ENCODE data around the gene LCE3B.
"Not testable (repeated sequence)": the region's sequence is repeated elsewhere in the genome, so short reads cannot be mapped to it uniquely, and the experiment has no call there.

LCE3B gene, protein sequence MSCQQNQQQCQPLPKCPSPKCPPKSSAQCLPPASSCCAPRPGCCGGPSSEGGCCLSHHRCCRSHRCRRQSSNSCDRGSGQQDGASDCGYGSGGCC

GRCh38 chr1:152613511-152613910 is at the start of gene LCE3B:
LCE3B (plus strand) TSS chr1:152613811; CDS start chr1:152613811, 0 bp downstream.
- no peak for DNase-seq (ENCODE audit: low spot score)

DNA sequence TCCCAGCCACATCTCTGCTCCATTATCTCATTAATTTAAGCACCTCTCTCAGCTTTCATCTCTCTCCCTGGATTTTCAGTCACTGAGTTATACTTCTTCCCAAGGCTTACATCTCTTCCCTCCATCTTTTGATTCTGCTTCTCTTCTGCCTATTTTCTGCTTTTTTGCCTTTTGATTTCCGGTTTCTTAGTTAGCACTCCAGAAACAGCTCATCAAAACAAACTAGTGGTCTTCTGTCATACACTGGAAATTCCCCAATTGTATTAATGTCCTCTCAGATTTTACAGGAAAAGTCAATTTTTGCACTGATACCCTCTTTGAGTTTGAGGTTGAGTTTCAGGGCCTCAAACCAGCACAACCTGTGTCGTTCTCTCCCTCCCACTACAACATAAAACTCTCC is 48.5 kb upstream of the LCE3B start:
- DNase-seq (ENCODE audit: low spot score) = no peak

DNA sequence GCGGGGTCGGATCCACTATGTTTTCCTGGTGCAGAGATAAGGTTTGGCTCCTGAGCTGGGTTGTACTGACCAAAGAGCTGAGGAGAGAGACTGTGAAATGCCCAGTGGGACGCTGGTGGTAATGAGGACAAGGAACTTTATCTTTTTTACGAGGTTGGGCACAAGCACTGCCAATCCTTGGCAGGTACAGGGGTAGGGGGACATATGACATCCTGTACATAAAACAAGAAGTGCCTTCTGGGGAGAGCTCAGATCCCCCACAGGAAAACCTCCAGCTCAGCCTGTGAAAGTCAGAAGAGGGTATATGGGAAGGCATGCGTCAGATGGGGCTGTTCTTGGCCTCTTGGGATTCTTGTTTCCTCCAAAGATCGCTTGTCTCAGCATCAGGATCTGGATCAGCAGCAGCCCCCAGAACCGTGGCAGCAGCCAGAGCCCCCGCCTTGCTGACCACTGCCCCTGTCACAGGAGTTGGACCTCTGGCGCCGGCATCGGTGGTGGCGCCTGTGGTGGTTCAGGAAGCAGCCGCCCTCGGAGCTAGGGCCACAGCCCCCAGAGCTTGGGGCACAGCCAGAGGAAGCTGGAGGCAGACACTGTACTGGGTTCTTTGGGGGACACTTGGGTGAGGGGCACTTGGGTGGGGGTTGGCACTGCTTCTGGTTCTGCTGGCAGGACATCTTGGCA is 47.9 kb upstream of the LCE3B start:
- no peak for DNase-seq (ENCODE audit: low spot score)

GRCh38 chr1:152566681-152567080 is 46.9 kb upstream of the LCE3B start, which contains the start of gene LCE3E:
LCE3E (minus strand) TSS chr1:152566780; CDS start chr1:152566208, 572 bp downstream.
- no peak for DNase-seq (ENCODE audit: low spot score)

DNA sequence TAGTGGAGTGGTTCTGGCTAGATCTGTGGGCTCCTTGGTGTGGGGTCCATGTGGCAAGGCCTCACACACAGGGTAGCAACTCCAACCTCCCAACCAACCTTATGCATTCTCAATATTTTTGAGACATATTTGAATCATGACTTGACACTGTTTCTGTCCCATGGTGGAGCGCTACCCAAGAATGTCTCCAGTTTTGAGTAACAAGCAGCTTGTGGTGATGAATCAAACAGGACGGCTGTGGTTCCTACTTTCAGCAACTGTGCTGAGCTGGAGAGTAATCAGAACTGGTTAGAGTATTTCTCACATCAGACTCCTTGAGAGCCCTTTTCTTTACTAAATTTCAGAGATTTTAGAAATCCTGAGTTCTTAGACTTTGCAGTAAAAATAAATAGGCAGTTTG is 36.4 kb upstream of the LCE3B start:
- no peak for DNase-seq (ENCODE audit: low spot score)

GRCh38 chr1:152579526-152579925 is 34.1 kb upstream of the LCE3B start:
- DNase-seq (ENCODE audit: low spot score) = not testable (repeated sequence)

DNA sequence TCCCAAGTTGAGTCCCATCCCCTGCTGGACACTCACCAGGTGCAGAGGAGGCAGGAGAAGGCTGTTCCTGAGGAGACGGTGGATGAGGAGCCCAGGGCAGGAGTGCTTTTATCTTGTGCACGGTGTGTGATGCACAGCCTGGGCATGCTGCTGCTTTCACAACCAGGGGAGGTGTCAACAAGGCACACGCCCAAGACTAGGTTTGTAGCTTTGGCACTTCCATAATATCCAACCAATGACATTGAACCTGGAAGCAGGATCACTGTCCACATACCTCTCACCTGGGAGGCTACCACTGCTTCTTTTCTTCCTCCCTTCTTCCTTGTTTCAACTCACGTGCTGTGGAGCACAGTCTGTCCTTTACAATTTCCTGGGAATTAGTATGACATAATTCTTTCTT is 33.2 kb upstream of the LCE3B start, which contains the start of gene LCE3D:
Gene LCE3D, minus strand, starts transcription at position 84 of the 400 bp plus-strand sequence. CDS start 580 bp downstream, outside the sequence.
- no peak for DNase-seq (ENCODE audit: low spot score)

- DNase-seq (ENCODE audit: low spot score) = no peak
Observed at GRCh38 chr1:152582647-152583046, 31.0 kb upstream of the LCE3B start.

GRCh38 chr1:152585586-152585985 is 28.0 kb upstream of the LCE3B start:
- DNase-seq (ENCODE audit: low spot score) = no peak

DNA sequence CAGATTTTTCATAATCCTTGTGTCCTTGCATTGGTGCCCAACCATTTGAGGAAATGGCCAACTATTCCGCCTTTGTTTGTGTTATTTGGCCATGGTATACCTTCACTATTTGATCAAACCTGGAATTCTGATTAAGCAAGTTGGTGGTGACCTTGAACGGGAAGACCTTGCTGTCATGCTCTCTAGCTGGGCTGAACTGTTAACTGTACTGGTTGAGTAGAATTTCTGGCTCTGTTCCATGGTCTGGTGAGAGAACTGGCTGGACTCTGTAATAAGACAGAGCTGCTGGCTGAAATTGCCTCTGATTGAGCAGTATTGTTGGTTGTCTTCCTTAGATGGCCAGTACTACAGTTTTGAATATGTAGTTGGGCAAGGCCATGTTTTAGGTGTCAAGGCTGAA is 16.6 kb upstream of the LCE3B start:
- DNase-seq (ENCODE audit: low spot score) = no peak

- DNase-seq (ENCODE audit: low spot score) = no peak
Observed at GRCh38 chr1:152599934-152600333, 13.7 kb upstream of the LCE3B start, which contains the start of gene LCE3C. LCE3C (plus strand) TSS chr1:152600234; CDS start chr1:152600732, 498 bp downstream.

DNA sequence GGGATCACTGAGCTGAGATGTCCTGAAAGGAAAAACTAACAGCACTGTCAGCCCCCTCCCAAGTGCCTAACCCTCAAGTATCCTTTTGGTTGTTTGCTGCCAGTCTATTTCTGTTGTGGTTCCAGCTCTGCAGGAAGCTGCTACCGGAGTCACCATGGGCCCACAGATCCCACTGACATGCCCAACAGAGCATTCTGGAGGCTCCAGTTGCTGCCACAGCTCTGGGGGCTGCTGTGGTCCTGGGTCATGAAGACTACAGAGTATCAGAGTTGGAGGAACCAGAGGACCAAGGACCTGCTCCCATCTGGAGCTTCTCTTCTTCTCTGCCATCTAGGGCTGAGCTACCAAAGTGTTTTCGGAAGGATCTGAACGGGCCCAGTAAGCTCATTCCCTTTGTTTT is 8.4 kb downstream of the LCE3B start:
- no peak for DNase-seq (ENCODE audit: low spot score)

- no peak for DNase-seq (ENCODE audit: low spot score)
Observed at GRCh38 chr1:152622803-152623202, 9.2 kb downstream of the LCE3B start, which contains the start of gene LCE3A. LCE3A (minus strand) TSS chr1:152623103; CDS start chr1:152623103, 0 bp downstream.

DNA sequence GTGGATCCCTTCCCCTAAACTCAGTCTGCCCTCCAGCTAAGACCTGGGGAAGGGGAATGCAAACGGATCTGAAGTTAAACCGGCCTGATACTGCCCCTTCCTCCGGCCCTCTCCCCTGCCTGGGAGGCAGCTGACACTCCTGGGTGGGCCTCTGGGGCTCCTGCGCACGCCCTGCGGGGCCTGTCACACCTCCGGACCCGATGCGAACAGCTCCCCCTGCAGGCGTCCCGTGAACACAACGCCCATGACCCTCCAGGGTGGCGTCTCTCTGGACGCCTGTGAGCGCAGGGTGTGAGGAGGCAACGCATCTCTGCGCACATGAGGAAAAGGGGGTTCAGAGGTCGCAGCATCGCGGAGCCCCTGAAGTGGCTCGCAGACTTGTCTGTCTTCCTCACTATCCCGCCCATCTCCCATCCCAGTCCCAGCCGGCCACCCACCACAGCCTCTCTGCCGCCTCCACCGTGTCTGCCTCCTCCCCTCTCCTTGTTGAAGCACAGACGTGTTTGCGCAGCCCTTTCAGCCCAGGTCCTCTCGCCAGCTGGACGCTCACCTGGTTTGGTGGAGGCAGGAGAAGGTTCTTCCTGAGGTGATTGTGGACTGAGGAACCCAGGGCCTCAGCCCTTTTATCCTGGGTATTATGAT is 9.7 kb downstream of the LCE3B start:
- no peak for DNase-seq (ENCODE audit: low spot score)

- no peak for DNase-seq (ENCODE audit: low spot score)
Observed at GRCh38 chr1:152626744-152627143, 13.1 kb downstream of the LCE3B start.

DNA sequence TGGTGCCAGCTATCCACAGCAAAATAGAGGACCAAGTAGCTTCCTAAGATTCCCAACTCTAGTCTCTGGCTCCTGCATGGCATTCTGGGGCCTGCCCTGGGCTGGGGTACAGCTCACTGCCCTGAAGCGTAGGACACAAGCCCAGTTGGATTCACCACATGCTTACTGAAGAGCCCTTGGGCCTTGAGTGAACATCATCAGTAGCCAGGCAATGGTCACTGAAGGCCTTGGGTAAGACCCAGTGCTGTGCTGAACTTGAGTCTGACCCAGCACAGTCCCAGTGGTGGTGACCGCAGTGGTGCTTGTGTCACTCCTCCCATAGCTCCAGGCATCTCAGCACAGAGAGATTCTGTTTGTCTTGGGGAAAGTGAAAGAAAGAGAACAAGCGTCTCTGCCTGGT is 17.0 kb downstream of the LCE3B start:
- no peak for DNase-seq (ENCODE audit: low spot score)

DNA sequence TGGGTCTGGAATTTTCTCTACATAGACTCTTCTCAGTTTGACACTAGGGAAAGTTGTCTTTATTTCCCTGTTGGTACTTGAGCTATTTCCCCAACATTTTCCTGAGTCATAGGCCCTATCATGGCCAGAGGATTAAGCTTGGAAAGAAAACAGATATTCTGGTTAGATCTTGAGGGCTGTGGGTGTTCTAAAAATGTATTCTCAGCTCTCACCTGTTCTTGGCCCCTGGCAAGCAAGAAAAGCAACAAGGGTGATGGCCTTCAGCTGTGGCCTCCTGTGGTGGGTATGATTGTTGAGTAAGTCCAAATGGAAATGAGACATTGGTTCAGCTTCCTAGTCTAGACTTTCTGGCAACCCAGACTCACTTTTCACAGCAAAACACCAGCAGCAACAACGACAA is 26.7 kb downstream of the LCE3B start:
- no peak for DNase-seq (ENCODE audit: low spot score)

GRCh38 chr1:152643945-152644344 is 30.3 kb downstream of the LCE3B start:
- no peak for DNase-seq (ENCODE audit: low spot score)

- no peak for DNase-seq (ENCODE audit: low spot score)
Observed at GRCh38 chr1:152645146-152645545, 31.5 kb downstream of the LCE3B start.

GRCh38 chr1:152646656-152647055 is 33.0 kb downstream of the LCE3B start:
- DNase-seq (ENCODE audit: low spot score) = no peak

- DNase-seq (ENCODE audit: low spot score) = no peak
Observed at GRCh38 chr1:152654110-152654509, 40.5 kb downstream of the LCE3B start.

DNA sequence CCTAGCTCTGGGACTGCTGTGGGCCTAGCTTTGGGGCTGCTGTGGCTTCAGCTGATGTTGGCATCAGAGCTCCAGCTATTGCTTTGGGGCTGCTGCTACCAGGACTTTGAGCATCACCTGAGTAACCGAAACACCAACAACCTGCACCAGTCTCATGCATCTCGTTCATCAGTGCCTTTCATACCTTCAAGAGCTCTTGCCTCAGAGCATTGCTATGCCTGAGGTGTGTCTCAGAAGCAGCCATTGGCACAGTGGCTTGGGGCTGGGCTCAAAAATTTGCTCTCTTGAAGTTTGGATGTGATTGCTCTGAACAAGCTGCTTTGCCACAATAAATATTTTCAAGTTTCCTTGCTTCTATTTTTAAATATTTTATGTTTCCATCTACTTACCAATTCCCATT is 42.8 kb downstream of the LCE3B start:
- no peak for DNase-seq (ENCODE audit: low spot score)

GRCh38 chr1:152657677-152658076 is 44.1 kb downstream of the LCE3B start:
- DNase-seq (ENCODE audit: low spot score) = no peak

All from ecto neural progenitor cell (in vitro differentiated cells).